ENCODE data around the gene PLPP3. TPM values are rescaled to one million over a fixed set of nuclear protein-coding genes. Genes with fewer than 3 reads are reported as not detected.

Gene PLPP3
- polyA plus RNA-seq, 5 donors: 112 to 129 (median 120) TPM

DNA sequence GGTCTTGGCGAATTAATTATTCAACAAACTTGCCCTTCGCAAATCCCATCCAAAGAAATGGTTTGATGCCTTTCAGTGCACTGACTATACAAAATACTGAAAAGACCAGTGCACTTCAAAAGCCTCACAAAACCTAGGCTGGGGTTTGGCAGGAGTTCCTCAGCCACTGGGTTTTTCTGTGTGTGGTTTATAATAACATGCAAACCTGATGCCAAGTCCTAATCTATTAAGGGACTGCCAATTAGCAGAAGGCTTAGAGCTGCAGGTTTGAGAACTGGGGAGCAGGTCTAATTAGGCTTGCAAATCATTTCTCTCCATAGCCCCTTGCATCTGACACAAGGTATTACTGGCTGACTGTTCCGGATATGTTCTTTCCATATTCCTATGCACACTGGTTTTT, 27.7 kb downstream of the PLPP3 start:
- no peak for DNase-seq

DNA sequence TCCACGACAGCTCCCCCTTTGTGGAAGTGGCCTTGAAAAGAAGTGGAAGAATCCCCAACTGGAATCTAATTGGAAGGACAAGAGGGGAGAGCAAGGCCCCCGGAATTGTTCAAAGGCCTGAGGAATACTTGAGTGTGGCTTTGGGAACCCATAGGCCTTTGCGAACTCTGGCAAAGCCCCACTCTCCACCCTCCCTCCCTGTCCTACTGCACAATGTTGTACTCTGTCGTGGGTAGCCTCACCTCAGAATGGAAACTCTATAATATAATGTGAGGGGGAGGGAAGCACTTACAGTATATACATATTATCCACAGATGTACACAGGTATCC, 28.5 kb downstream of the PLPP3 start:
- no peak for DNase-seq

DNA sequence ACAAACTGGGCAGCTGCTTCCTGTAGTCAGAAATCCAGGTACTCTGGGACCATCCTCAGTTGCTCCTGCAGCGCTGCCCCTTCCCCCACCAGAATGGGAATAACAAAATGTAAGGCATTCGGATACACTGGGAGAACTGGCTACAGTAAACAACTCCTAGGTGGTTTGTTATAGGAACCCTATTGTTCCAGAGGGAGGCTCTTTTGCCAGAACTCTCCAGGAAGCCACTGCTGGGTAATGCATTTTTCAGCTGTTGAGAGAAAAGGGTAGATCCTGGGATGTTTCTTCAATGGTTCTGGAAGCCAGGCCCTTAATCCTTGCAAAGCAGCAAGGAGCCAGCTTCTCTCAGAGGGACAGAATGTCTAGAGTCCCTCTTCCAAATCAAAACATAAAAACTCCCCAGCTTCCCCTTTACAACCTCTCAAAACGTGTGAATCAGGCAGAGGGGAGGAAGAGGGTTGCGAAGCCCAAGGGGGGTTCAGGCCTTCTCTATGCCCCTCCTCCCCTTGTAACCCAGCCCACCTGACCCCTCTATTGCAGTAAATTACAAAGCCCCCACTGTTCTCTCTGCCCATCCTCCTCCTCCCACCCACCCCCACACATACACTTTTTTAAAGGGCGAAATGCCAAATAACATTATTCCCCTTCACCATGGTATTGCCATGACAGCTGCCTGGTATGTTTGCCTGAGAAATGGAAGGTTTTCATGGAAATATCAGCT, 29.1 kb downstream of the PLPP3 start:
- DNase-seq: no peak

DNA sequence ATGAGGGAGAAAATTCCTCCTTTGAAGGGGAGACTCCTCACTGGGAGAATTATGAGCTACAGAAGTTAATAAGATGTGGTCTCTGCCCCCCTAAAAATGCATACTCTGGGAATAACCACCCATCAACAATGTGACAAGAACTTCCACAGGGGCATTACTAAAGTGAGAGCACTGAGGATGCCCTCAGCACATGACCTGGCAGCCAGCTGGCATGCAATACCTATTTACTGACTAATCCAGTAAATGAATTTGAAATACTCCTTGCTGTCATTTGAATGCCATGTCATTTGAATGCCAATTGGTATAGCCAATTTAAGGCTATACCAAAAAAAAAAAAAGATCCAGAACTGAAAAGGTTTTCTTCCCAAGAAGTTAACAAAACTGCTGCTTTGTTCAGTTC, 30.8 kb downstream of the PLPP3 start:
- DNase-seq: no peak

DNA sequence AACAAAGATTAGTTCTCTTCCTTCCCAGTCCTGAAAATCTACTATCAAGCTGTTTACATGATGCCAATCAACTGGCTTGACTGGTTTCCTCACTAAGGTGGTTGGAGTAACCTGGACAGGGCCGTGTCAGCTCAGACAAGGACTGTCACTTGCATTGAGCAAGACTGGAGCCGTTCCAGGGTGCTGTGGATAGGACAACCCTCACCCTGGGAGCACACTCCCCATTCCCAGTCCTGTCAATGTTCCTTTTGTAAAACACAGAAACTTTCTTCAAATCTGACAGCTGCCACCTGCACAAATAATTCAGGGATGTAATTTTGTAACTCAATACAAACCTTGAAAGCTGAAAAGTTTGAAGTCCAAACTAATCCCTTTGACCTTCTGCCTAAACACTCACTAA, 31.4 kb downstream of the PLPP3 start:
- DNase-seq: no peak

DNA sequence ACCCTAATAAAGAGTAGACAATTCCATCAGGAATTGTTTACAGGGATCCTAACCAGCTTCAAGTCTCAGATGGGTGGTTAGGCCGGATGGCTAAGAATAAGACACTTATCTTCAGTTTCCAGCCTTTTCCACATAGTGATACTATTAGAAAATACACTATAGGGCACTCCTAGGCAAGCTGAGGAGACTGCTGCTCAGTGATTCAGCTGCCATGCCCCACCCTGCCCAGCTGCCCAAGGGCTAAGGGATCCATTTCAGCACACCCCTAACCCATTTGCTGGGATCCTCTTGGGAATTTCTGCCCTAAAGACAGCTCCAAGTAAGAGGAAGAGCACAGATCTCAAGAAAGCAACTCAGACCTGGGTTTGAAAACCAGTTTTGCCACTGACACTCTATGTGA, 31.9 kb downstream of the PLPP3 start:
- no peak for DNase-seq

DNA sequence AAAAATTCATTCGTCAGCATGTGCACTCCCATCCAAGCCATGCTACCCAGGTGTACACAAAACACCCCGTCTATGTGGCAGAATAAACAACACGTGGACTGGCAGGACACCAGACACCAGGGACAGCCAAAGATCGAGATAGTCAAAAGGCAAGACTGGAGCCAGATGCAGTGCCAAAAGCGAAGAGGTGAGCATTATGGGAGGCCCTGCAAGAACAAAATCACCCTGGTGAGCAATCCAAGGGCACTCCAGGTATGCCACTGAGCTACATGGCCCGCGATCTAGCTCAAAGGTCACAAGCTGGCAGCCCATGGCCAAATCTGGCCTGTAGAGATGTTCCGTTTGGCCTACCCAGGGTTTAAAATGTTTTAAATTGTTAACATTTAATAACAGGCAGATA, 33.7 kb downstream of the PLPP3 start:
- no peak for DNase-seq

DNA sequence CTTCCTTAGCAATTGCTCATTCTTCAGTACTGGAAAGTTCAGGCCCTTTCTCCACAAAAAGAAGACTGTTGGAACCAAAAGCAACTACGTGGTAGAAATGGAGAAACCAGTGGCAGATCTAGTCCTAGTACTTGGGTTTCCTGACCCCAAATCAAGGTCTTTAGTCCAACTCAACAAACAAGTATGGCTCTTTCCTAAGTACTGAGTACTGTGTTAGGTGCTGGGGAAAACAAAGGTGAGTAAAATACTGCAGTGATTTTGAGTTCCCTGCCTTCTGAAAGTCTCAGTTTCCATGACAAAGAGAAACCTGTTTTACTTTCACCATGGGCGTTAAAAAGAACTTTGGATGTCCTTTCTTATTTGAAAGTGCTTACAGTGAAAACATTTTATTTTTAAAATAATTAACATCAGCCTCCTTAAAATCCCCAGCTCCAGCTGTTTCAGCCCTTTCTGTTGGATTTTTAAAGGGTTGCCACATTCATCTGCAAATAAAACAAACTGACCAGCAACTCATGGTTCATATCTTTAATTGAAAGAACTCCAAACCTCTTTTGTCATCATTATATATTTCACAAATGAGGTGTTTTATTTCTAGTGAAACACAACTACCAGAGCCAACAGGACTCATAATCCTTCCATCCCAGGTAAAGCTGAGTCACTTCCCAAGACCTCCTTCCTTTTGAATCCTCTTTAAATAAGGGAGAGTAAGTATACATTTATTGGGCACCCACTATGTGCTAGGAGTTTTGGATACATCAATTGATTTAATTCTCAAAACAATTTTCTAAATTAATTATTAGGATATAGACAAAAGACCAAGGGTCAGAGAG, 35.4 kb downstream of the PLPP3 start:
- no peak for DNase-seq

DNA sequence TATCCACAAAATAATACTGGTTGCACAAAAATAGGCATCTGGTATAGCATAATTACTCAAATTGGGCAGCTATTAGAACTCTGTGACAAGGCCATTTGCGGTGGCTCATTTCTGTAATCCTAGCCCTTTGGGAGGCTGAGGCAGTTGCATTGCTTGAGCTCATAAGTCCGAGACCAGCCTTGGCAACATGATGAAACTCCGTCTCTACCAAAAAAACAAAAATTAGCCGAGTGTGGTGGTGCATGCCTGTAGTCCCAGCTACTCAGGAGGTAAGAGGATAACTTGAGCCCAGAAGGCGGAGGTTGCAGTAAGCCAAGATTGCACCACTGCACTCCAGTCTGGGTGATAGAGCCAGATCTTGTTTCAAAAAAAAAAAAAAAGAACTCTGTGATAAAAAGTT, 36.7 kb downstream of the PLPP3 start:
- DNase-seq: no peak

DNA sequence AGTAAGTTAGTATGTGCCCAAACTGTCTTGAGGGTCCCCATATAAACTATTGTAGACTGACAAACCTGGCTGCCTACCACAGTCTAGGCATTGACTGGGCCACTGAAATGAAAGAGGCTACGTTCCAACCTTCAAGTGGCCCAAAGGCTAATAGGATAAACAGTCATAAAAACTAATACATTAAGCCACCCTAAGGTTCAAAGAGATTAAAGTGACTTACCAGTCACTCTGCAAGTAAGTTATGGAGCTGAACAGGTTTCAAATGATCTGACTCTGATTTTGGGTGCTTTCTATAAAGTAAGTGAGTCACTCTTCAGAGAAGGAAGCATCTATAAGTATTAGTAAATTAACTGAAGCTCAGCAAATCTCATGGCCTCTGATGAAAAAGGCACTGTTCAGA, 38.0 kb downstream of the PLPP3 start:
- DNase-seq: no peak

DNA sequence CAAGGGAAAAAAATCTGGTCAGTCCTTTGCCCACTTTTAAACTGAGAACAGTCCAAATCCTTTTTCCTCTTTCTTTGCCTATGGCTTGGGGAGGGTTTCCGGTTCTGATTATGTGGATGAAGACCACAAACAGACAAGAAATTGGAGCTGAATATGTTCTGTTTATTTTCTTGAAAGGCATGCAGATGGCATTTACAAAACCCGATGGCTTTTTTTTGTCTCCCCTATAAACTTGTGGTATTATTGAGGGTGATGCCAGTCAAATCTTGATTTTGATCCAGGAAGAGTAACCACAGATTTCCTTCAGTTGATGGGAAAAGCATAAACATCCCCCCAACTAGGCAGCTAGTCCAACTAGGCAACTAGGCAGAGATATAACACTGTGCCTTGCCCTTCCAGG, 38.9 kb downstream of the PLPP3 start:
- no peak for DNase-seq

DNA sequence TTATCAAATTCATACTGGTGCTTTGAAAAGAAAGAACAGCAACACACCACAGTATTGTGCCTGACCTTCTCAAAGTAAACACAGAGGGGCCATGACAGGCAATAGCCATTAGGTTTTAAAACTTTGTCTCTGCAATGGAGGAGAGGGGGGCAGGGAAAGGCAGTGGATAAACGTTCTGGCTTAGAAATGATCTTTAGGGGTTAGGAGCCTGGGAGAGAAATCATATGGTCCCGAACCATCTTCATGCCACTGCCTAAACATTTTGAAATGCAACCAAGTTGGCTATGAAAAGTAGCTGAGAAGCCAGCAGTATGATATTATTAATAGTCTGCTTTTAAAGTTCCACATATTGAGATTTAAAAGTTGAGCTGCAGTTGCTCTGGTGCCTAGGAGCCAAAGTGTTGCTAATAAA, 39.8 kb downstream of the PLPP3 start:
- peak; percentile 91 to 95 for DNase-seq

DNA sequence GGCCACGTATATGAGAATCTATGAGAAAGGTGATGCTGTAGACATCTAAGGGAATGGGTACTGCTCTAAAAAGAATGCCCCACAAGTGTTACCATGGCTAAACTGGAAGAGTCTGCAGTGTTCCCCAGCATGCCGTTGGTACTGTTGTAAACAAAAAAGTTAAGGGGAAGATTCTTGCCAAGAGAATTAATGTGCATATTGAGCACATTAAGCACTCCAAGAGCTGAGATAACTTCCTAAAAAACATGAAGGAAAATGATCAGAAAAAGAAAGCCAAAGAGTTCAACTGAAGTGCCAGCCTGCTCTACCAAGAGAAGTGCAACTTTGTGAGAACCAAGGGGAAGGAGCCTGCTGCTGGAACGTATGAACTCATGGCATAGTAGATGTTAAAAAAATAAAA, 40.8 kb downstream of the PLPP3 start:
- DNase-seq: no peak

DNA sequence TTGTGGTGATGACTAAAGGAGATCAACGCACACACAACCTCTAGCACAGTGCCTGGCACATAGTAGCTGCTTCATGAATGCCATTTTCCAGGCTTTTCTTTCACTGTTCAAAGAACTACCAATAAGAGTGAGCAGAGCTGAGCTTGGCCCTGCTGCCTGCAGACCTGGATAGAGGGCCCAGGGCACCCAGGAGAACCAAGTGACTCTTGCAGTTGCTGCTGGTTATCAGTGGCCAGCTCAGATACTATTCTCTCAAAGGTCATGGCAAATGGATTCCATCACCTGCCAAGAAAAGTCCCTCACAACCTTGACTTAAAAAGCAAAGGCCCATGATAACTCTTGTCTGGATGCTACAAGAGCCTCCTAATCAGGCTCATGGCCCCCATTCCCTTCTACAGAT, 41.7 kb downstream of the PLPP3 start:
- DNase-seq: no peak

DNA sequence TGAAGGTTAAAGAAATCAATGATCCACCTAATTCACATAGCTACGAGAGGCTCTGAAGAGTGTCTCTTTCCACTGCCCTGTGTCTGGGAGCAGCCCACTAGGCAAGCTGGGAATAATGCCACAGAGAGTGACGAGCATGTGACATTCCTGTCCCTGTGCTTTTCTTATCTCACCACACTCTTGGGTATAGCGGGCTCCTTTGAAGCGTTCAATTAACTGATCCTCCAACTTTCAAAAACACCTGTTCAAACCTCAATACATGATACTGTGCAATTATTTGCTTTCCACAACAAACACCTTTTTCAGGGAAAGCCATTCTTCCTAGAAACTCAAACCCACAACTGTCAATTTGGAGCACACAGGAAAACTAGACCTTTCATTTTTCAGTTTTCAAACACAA, 43.4 kb downstream of the PLPP3 start:
- DNase-seq: no peak

DNA sequence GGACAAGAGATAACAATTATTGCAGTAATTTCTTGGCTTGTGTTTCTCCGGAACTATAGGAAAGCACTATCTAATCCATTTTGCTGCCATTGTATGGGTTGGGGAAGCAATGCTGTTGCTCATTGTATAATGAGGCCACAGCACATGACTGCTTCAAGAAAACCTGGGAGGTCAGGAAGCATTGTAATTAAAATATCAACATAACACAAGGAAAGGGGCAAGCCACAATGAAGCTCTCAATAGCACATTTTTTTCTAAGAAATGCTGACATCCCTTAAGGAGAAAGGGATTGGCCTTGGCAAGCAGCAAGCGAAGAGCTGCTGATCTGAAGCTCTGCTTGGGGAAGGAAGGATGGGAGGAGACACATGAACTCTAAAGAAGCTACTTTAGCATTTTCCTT, 44.0 kb downstream of the PLPP3 start:
- no peak for DNase-seq

DNA sequence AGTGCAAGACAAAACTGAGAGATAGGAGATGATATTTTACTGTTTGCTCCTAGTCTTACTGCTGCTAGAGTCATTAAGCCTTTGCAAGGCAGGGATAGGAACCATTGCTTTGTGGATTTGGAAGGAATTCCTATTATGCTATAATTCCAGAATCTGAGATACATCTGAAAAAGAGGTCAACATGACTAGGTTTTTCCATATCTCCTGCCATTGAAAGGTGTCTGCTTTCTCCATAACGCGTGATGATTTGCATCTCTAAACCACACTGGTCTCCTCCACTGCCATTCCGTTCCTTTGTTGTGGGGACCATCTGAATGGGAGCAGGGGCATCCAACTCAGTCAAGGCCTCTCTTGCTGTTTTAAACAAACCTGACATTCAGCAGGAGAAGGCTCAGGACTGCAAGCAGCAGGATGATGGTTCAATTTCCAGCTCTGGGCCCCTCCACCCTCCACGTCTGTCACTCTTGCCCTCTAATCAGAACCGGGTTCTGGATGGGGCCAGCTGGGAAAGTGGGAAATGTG, 45.2 kb downstream of the PLPP3 start:
- DNase-seq: no peak

DNA sequence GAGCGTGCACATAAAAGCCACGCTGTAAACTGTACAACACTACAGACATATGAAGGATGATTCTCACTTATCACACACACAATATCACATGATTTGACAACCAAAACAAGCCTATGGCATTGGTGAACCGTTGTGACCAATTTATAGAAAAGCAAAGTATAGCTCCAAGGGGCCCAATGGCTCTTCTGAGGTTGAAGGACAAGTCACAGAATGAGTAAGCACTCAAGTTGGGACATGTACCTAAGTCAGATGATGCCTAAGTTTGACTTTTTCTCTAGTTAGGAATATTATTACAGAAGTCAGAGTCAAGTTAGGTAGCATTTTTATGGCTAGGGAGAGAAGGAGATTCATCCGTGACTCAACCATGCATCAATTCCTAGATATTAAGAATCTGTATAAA, 45.7 kb downstream of the PLPP3 start:
- DNase-seq: no peak

DNA sequence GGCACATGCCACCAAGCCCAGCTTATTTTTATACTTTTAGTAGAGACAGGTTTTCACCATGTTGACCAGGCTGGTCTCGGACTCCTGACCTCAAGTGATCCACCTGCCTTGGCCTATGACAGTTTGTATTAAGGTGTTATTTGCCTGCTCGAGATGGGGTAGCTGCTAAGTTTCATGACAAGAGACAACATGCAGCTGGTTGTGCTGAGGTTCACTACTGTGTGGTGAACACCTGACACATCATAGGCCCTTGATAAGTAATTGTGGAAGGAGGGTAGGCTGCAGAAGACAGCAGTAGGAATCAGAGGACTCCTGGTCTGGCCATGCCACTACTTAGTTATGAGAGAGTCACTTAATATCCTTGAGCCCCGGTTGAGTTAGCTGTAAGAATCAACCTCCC, 46.2 kb downstream of the PLPP3 start:
- no peak for DNase-seq

DNA sequence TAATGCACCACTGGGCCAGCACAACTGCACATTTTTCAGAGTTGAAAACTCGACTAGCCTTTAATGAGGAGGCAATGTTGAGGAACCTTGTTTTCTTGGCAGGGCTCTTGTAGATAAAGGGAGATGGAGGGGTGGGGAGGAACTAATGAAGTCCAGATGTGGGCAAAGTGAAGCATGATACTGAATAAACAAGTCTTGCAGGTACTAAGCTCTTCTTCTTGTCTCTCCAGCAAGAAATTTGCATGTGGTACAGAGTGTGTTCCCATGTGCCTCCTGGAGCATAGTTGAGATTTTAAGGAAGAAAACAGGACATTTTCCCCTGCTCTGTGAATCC, 47.0 kb downstream of the PLPP3 start:
- no peak for DNase-seq

DNA sequence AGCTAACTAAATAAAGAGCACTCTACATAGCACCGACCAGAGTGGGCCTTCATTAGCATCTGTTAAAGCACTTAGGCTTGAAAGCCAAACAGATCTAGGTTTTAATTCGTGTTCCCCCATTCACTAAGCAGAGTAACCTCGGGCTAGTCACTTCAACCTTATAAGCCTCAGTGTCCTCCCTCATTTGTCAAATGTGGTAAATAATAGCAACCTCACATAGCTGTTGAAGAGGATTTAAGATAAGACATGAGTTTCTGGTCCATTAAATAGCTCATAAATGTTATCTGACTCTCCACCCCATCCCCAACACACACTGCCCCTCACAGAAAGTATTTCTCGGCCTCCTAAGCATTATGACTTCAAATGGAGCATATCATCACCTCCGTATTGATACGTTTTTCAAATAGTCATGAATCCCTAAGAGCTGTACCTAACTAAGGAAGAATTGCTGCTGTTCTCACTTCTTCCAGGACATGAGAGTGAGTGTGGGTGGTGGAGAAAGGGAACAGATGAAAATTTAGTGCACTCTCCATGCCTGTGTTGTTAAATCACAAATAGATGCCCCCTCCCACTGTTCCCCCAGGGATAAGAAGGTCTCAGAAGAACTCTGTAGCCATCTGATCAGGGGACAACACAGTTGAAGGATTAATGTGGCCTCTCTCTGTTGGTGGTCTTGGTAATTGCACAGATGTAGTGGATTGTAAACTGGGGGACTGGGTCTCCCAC, 47.6 kb downstream of the PLPP3 start:
- no peak for DNase-seq

DNA sequence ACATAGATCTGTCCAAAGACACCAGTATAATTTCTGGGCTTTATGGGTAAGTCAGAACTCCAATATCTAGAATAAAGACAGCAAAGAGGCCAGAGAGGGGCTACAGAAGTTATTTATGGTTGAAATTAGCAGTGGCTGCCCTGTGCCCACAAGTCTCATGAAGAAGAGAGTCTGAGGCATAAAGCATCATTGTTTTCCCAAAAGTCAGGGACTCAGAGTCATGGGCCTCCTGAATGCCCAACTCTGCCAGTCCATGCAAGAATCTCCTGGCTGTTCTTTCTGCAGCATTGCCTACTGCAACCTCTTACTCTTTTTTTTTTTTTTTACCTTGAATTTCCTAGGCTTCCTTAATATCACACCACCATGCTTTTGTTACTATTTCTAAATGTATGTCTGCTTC, 49.6 kb downstream of the PLPP3 start:
- DNase-seq: no peak
